Sigmoid colon (tissue), 7 donors: ENCODE results near the gene TNNI2. TPM values are rescaled to one million over a fixed set of nuclear protein-coding genes. Genes with fewer than 3 reads are reported as not detected.

ENCODE experiments used
- DNase-seq: peaks from one replicate; pipeline ENCODE4 v3.0.0-alpha.2; 2019
- H3K27ac ChIP-seq, 4 donors: fragments of 200-600 bp; sonication (generic); one replicate each; pipeline ENCODE4 v1.5.1; 2016 to 2019; ENCODE audit warnings: mild to moderate bottlenecking in 1 of 4
- H3K27me3 ChIP-seq, 3 donors: fragments of 200-600 bp; sonication (generic); one replicate each; pipeline ENCODE4 v1.5.1; 2019; ENCODE audit warnings: mild to moderate bottlenecking in 1 of 3
- H3K36me3 ChIP-seq, 4 donors: fragments of 200-600 bp; sonication (generic); one replicate each; pipeline ENCODE4 v1.5.1; 2016 to 2019
- H3K4me1 ChIP-seq, 4 donors: fragments of 200-600 bp; sonication (generic); one replicate each; pipeline ENCODE4 v1.5.1; 2017 to 2019
- H3K4me3 ChIP-seq, 4 donors: fragments of 200-600 bp; sonication (generic); one replicate each; pipeline ENCODE4 v1.5.1; 2017 to 2019; ENCODE audit warnings: mild to moderate bottlenecking in 2 of 4, moderate library complexity in 1 of 4
- H3K9me3 ChIP-seq, 4 donors: fragments of 200-600 bp in 3 of 4; sonication (generic) in 3 of 4; one replicate each; pipeline versions ENCODE4 v1.5.1 to v1.6.1; 2013 to 2019
- CTCF ChIP-seq, 4 experiments: fragments of 450-650 bp in 3 of 4; fragments of 200-600 bp in 1 of 4; IDR thresholded peaks; one replicate each; pipeline ENCODE4 v1.5.1; 2016 to 2019; ENCODE audit warnings: antibody characterized with exemption in 4 of 4, mild to moderate bottlenecking in 3 of 4, moderate library complexity in 2 of 4
- EP300 ChIP-seq, 4 donors: sonication (generic); formaldehyde crosslinking; IDR thresholded peaks; one replicate each; pipeline ENCODE4 v1.6.1; 2017; ENCODE audit warnings: antibody characterized with exemption in 4 of 4
- POLR2A ChIP-seq, 2 donors: fragments of 450-650 bp; IDR thresholded peaks; one replicate each; pipeline ENCODE4 v1.6.1; 2016; ENCODE audit warnings: antibody characterized with exemption in 2 of 2, mild to moderate bottlenecking in 2 of 2, moderate library complexity in 2 of 2
- POLR2AphosphoS5 ChIP-seq, 4 donors: sonication (generic); formaldehyde crosslinking; IDR thresholded peaks; one replicate each; pipeline ENCODE4 v1.6.1; 2017; ENCODE audit warnings: antibody characterized with exemption in 4 of 4
- WGBS, 2 donors: extraction: QIAGEN DNeasy Blood & Tissue Kit; methylation state at CpG; one replicate each; pipeline ENCODE4 v1.1.7; 2013; 5-methylcytosine and 5-hydroxymethylcytosine counted together
- intact Hi-C: fragments of 100-400 bp; cut with DNase I; formaldehyde crosslinking; loops from one replicate; pipeline ENCODE4 v1.15.1; 2023
- polyA plus RNA-seq, 3 donors: library from polyadenylated mRNA; stranded (reverse); fragments of 200-250 nt; gene quantifications; one replicate each; pipeline ENCODE4 v1.2.3, GENCODE V29; 2013
- total RNA-seq, 4 donors: library from RNA; depleted of rRNA; stranded (reverse); fragments of >200 nt; gene quantifications; one replicate each; pipeline ENCODE4 v1.1.0, GENCODE V29; 2016
- donor health status: healthy with polysubstance abuse.
- donor health status: Bipolar disorder and iron deficiency.
- donor health status: healthy.

TNNI2 gene
- total and polyA plus RNA-seq, 7 donors = 1.7 to 2.4 TPM; not detected in 5

DNA sequence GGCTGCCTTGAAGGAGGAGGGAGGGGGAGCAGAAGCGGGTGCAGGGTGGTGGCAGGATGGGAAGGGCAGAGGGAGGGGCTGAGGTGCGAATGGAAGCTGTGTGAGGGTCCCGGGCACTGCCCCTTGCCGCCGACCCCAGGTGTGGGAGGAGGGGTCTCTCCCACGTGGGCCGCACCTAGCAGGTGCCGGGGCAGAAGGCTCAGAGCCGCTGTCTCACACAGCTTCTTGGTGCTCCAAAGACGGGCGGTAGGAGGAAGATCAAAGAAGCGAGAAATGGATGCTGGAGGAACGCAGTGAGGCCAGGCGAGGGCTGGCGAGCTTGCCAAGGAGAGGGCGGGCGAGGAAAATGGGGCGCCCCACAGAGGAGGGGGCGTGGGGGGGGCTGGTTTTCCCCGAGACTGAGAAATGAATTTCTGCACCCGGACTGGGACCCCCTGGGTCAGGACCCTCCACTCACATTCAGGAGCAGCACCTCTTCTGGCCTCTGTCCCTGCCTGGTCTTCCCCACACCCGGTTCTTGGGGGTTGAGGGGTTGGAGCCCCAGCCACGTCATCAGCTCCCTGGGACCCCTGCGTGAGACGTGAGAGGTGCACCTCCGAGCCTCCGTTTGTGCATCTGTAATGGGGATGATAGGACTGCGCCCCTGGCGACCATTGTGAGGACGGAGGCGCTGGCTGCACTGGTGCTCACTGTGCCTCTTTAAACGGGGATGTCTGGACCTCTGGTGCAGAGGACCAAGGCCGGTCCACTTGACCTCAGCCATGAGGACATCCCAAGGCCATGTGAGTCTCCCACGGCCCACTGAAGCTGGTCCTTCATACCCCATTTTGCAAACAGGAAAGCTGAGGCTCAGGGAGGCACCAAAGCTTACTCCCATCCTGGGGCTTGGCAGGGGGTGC, 30.9 kb downstream of the TNNI2 start:
- intact Hi-C loops = loop anchor here (10.0 kb wide), 2 partner anchors 435 to 535 kb away; partner anchors contain the start of genes C11orf21, TSPAN32 and TSSC4
- Histone ChIP-seq H3K4me3 (peak overlapping the region in 3 of 4 donors; percentile 27 to 30 (median 28)), H3K36me3 (no peaks in the 10 kb centered on the region), H3K9me3 (no peaks in the 10 kb centered on the region), H3K27ac (peak overlapping the region; percentile 40 to 84 (median 48)), H3K27me3 (peaks cover 0 to 35% (median 22%) of the 10 kb centered on the region in 3 donors), H3K4me1 (peaks cover 0 to 38% (median 34%) of the 10 kb centered on the region in 4 donors)
- DNase-seq = no peak
- TF ChIP-seq POLR2A (IDR thresholded peaks at IDR 0.05) (no peak), POLR2AphosphoS5 (IDR thresholded peaks at IDR 0.05) (no peak), CTCF (IDR thresholded peaks at IDR 0.05) (no peak), EP300 (IDR thresholded peaks at IDR 0.05) (no peak)
- WGBS, 2 donors = 41 to 66% methylated on average over 34 of the region's 34 CpGs

GRCh38 chr11:1870326-1870696, 31.5 kb downstream of the TNNI2 start:
- peak overlapping the region in 3 of 4 donors; percentile 27 to 30 (median 28) for H3K4me3 ChIP-seq
- DNase-seq = no peak
- intact Hi-C loops = no loop called here
- no peaks in the 10 kb centered on the region for H3K36me3 ChIP-seq
- WGBS, 2 donors = 63 to 77% methylated on average over 12 of the region's 12 CpGs
- no peak for TF ChIP-seq EP300 (IDR thresholded peaks at IDR 0.05)
- no peak for TF ChIP-seq POLR2A (IDR thresholded peaks at IDR 0.05)
- no peak for TF ChIP-seq POLR2AphosphoS5 (IDR thresholded peaks at IDR 0.05)
- no peak for TF ChIP-seq CTCF (IDR thresholded peaks at IDR 0.05)
- H3K4me1 ChIP-seq = peaks cover 0 to 32% (median 31%) of the 10 kb centered on the region in 4 donors
- peak overlapping the region; percentile 31 to 84 (median 40) for H3K27ac ChIP-seq
- no peaks in the 10 kb centered on the region for H3K9me3 ChIP-seq
- peaks cover 0 to 37% (median 22%) of the 10 kb centered on the region in 3 donors for H3K27me3 ChIP-seq

DNA sequence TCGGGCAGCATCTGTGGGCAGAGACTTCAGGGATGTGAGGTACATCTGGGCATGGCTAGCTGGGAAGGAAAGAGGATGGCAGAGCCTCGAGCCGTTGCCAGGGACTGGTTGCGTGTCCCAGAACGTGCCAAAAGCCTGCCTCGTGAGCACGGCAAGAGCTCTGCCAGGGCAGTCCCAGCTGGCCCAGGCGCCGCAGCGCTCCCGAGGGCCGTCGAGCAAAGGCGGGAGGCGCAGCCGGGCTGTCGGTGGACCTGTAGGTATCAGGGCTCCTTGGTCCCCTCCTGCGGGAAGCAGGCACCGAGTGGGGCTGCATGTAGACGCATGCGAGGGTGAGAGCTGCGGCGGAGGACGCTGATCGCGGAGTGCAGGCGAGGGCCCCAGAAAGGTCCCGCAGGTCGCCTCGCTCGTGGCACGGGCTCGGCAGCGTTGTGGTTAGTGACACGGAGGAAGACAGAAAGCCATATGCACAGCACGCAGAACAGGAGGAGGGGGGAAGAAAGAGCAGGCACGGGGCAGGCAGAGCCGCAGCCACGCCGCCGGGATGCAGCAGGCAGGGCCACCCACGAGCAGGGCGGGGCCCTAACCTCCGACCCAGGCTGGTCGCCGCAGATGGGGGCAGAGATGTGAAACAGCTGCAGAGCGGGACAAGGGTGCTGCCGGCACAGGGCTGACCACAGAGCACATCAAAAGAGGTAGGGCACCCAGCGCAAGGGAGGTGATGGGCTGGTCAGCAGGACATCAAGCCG, 32.1 kb downstream of the TNNI2 start:
- Histone ChIP-seq H3K27ac (peak overlapping the region; percentile 34 to 84 (median 40)), H3K9me3 (no peaks in the 10 kb centered on the region), H3K4me1 (peaks cover 0 to 32% (median 30%) of the 10 kb centered on the region in 4 donors), H3K4me3 (peak overlapping the region in 3 of 4 donors; percentile 27 to 30 (median 28)), H3K36me3 (no peaks in the 10 kb centered on the region), H3K27me3 (peaks cover 0 to 37% (median 24%) of the 10 kb centered on the region in 3 donors)
- no peak for TF ChIP-seq EP300 (IDR thresholded peaks at IDR 0.05)
- no peak for TF ChIP-seq POLR2AphosphoS5 (IDR thresholded peaks at IDR 0.05)
- TF ChIP-seq CTCF (IDR thresholded peaks at IDR 0.05) = no peak
- TF ChIP-seq POLR2A (IDR thresholded peaks at IDR 0.05) = no peak
- intact Hi-C loops = no loop called here
- 29 to 50% methylated on average over 50 of the region's 50 CpGs for WGBS, 2 donors
- DNase-seq = peak; percentile 65

GRCh38 chr11:1871531-1871930, 32.8 kb downstream of the TNNI2 start:
- no peak for DNase-seq
- peaks cover 0 to 32% (median 30%) of the 10 kb centered on the region in 4 donors for H3K4me1 ChIP-seq
- H3K9me3 ChIP-seq = no peaks in the 10 kb centered on the region
- H3K27ac ChIP-seq = peak overlapping the region; percentile 34 to 84 (median 40)
- H3K36me3 ChIP-seq = no peaks in the 10 kb centered on the region
- H3K4me3 ChIP-seq = peak overlapping the region in 3 of 4 donors; percentile 27 to 30 (median 28)
- peaks cover 0 to 37% (median 29%) of the 10 kb centered on the region in 3 donors for H3K27me3 ChIP-seq
- 71 to 87% methylated on average over 15 of the region's 15 CpGs for WGBS, 2 donors
- intact Hi-C loops = no loop called here
- TF ChIP-seq POLR2AphosphoS5 (IDR thresholded peaks at IDR 0.05) (no peak), EP300 (IDR thresholded peaks at IDR 0.05) (no peak), POLR2A (IDR thresholded peaks at IDR 0.05) (no peak), CTCF (IDR thresholded peaks at IDR 0.05) (no peak)
